GM23338 (cell line): ENCODE measurements around the gene ITPRIPL2. TPM values are rescaled to one million over a fixed set of nuclear protein-coding genes. Genes with fewer than 3 reads are reported as not detected.

Experiments used
- ATAC-seq: fragments of 200-7000 bp; cut with Tn5 transposase; 3 replicates; pipeline ENCODE4 v1.9.1; 2020
- DNase-seq: peaks from one replicate; pipeline ENCODE4 v3.0.0-alpha.2; 2015; ENCODE audit warnings: low spot score
- H2AFZ ChIP-seq: fragments of 200-600 bp; sonication (generic); 2 replicates; pipeline ENCODE4 v1.8.0; 2016; ENCODE audit warnings: antibody characterized with exemption, mild to moderate bottlenecking, moderate library complexity
- H3F3A ChIP-seq: fragments of 200-600 bp; sonication (generic); replicated peaks from 2 replicates; pipeline ENCODE4 v1.8.0; 2017; ENCODE audit warnings: antibody characterized with exemption, mixed run types, low read depth
- H3K27ac ChIP-seq: fragments of 200-600 bp; sonication (generic); 2 replicates; pipeline ENCODE4 v1.6.1; 2016; ENCODE audit warnings: low read depth
- H3K27me3 ChIP-seq: fragments of 200-600 bp; sonication (generic); 2 replicates; pipeline ENCODE4 v1.8.0; 2016; ENCODE audit warnings: mild to moderate bottlenecking, mixed run types, moderate library complexity; ENCODE audit not compliant: insufficient read depth
- H3K36me3 ChIP-seq: fragments of 200-600 bp; sonication (generic); 2 replicates; pipeline ENCODE4 v1.8.0; 2016; ENCODE audit warnings: mild to moderate bottlenecking; ENCODE audit not compliant: insufficient read depth
- H3K4me1 ChIP-seq: fragments of 200-600 bp; sonication (generic); 2 replicates; pipeline ENCODE4 v1.8.0; 2016; ENCODE audit warnings: mild to moderate bottlenecking, moderate library complexity; ENCODE audit not compliant: insufficient read depth
- H3K4me2 ChIP-seq: fragments of 200-600 bp; sonication (generic); 2 replicates; pipeline ENCODE4 v1.7.1; 2017; ENCODE audit warnings: mixed run types
- H3K4me3 ChIP-seq: fragments of 200-600 bp; sonication (generic); 2 replicates; pipeline ENCODE4 v1.6.1; 2016; ENCODE audit warnings: mixed run types
- H3K79me2 ChIP-seq: fragments of 200-600 bp; sonication (generic); replicated peaks from 2 replicates; pipeline ENCODE4 v1.8.0; 2017; ENCODE audit warnings: mild to moderate bottlenecking; ENCODE audit not compliant: insufficient read depth
- H3K9me2 ChIP-seq: fragments of 200-600 bp; sonication (generic); 2 replicates; pipeline ENCODE4 v1.8.0; 2017; ENCODE audit not compliant: insufficient read depth
- H4K20me1 ChIP-seq: fragments of 200-600 bp; sonication (generic); replicated peaks from 2 replicates; pipeline ENCODE4 v1.8.0; 2017; ENCODE audit warnings: mild to moderate bottlenecking; ENCODE audit not compliant: insufficient read depth
- H3K27ac Mint-ChIP-seq: 2 replicates; pipeline ENCODE4 v1.8.0; 2020; ENCODE audit warnings: inconsistent platforms, mild to moderate bottlenecking, moderate library complexity, mixed read lengths
- H3K27me3 Mint-ChIP-seq: 3 replicates; pipeline ENCODE4 v1.8.0; 2022; ENCODE audit warnings: low read depth, mild to moderate bottlenecking, moderate library complexity, mixed read lengths, inconsistent platforms; ENCODE audit not compliant: insufficient read depth, poor library complexity
- H3K36me3 Mint-ChIP-seq: 3 replicates; pipeline ENCODE4 v1.8.0; 2021; ENCODE audit warnings: low read depth, mild to moderate bottlenecking, inconsistent platforms, moderate library complexity, mixed read lengths
- H3K4me1 Mint-ChIP-seq: 3 replicates; pipeline ENCODE4 v1.8.0; 2020; ENCODE audit warnings: mild to moderate bottlenecking, inconsistent platforms, mixed read lengths
- H3K4me3 Mint-ChIP-seq: 3 replicates; pipeline ENCODE4 v1.8.0; 2021; ENCODE audit warnings: moderate library complexity, mild to moderate bottlenecking, inconsistent platforms, mixed read lengths
- H3K9me3 Mint-ChIP-seq: 3 replicates; pipeline ENCODE4 v1.8.0; 2020; ENCODE audit warnings: moderate library complexity, mild to moderate bottlenecking, inconsistent platforms, mixed read lengths
- EZH2 ChIP-seq: fragments of 200-600 bp; sonication (generic); IDR thresholded peaks from one replicate; pipeline ENCODE4 v1.8.0; 2017; ENCODE audit warnings: antibody characterized with exemption, mild to moderate bottlenecking, low read depth; ENCODE audit not compliant: unreplicated experiment
- EZH2phosphoT487 ChIP-seq: fragments of 200-600 bp; sonication (generic); IDR thresholded peaks from one replicate; pipeline ENCODE4 v1.8.1; 2018; ENCODE audit warnings: antibody characterized with exemption; ENCODE audit not compliant: unreplicated experiment
- JUNB ChIP-seq: IDR thresholded peaks from one replicate; pipeline ENCODE4 v1.6.1; 2016; ENCODE audit warnings: antibody characterized with exemption; ENCODE audit not compliant: unreplicated experiment
- NANOG ChIP-seq: IDR thresholded peaks from 2 replicates; pipeline ENCODE4 v1.6.1; 2016; ENCODE audit warnings: antibody characterized with exemption, borderline replicate concordance
- REST ChIP-seq: IDR thresholded peaks from one replicate; pipeline ENCODE4 v1.6.1; 2018; ENCODE audit warnings: antibody characterized with exemption; ENCODE audit not compliant: unreplicated experiment
- STAT1 ChIP-seq: IDR thresholded peaks from one replicate; pipeline ENCODE4 v1.6.1; 2016; ENCODE audit warnings: antibody characterized with exemption; ENCODE audit not compliant: unreplicated experiment
- ZNF331 ChIP-seq: fragments of 250-450 bp; sonication (Bioruptor Pico); IDR thresholded peaks from 2 replicates; pipeline ENCODE4 v1.5.0; 2020; ENCODE audit warnings: low read depth, mild to moderate bottlenecking, moderate library complexity
- polyA plus RNA-seq: library from polyadenylated mRNA; unstranded; fragments of >200 nt; fragmentation: Nextera tagmentation; extraction: Ambion mirVana; gene quantifications from 2 replicates; pipeline ENCODE4 v1.2.1, GENCODE V29; 2016
- total RNA-seq: library from RNA; depleted of rRNA; stranded (reverse); fragments of >200 nt; shearing (Covaris generic); gene quantifications from 2 replicates; pipeline ENCODE4 v1.2.3, GENCODE V29; 2014
- TF ChIP-seq, protein P1 (sequence below), 2 experiments: fragments of 200-600 bp in 1 of 2; sonication (generic) in 1 of 2; conservative IDR thresholded peaks; 2 replicates each; pipeline versions ENCODE4 v1.5.1 to v1.6.1; 2016 to 2017; ENCODE audit warnings: antibody characterized with exemption in 2 of 2, low read depth in 2 of 2, mild to moderate bottlenecking in 2 of 2, moderate library complexity in 1 of 2
- TF ChIP-seq, protein P2 (sequence below): fragments of 250-450 bp; sonication (Bioruptor Pico); IDR thresholded peaks from 2 replicates; pipeline ENCODE4 v1.5.0; 2020; ENCODE audit warnings: mild to moderate bottlenecking, moderate library complexity

Gene ITPRIPL2
- total and polyA plus RNA-seq, 2 experiments from 2014 or later = 0.94 to 8.3 TPM

- no peak for TF ChIP-seq REST
- TF ChIP-seq NANOG = no peak
- TF ChIP-seq ZNF331 (CRISPR knock-in tag) = no peak
These were observed 34.4 kb downstream of the ITPRIPL2 start (continued) for GRCh38 chr16:19148189-19148588.

DNA sequence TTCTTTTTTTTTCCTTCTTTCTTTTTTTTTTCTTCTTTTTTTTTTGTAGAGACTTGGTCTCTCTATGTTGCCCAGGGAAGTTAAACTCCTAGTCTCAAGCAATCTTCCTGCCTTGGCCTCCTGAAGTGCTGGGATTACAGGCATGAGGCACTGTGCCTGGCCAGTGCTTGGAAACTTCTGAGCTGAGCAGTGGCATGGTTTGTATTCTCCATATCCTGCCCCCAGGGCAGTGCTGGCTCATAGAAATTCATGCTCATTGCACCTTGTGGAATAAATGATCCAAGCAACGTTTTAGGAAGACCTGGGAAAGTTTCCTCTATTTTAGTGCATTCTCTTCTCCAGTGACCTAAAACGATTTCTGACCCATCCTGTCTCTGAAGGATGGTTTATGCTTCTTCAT, 37.5 kb downstream of the ITPRIPL2 start:
- DNase-seq = no peak
- Histone ChIP-seq H3K4me2 (no peak overlapping the region), H3K79me2 (no peaks in the 10 kb centered on the region), H3K36me3 (no peaks in the 10 kb centered on the region), H3K27ac (no peak overlapping the region), H4K20me1 (no peaks in the 10 kb centered on the region), H3K4me3 (no peak overlapping the region), H3K27me3 (no peaks in the 10 kb centered on the region), H2AFZ (0 out of 2 replicates have a peak overlapping the region, but pooled peaks have one; percentile 63), H3K4me1 (no peaks in the 10 kb centered on the region), H3K9me2 (peaks cover 13% of the 10 kb centered on the region), H3F3A (no peaks in the 10 kb centered on the region)
- TF ChIP-seq, protein P1, sequence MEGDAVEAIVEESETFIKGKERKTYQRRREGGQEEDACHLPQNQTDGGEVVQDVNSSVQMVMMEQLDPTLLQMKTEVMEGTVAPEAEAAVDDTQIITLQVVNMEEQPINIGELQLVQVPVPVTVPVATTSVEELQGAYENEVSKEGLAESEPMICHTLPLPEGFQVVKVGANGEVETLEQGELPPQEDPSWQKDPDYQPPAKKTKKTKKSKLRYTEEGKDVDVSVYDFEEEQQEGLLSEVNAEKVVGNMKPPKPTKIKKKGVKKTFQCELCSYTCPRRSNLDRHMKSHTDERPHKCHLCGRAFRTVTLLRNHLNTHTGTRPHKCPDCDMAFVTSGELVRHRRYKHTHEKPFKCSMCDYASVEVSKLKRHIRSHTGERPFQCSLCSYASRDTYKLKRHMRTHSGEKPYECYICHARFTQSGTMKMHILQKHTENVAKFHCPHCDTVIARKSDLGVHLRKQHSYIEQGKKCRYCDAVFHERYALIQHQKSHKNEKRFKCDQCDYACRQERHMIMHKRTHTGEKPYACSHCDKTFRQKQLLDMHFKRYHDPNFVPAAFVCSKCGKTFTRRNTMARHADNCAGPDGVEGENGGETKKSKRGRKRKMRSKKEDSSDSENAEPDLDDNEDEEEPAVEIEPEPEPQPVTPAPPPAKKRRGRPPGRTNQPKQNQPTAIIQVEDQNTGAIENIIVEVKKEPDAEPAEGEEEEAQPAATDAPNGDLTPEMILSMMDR (conservative IDR thresholded peaks at IDR 0.05; ENCODE audit: low read depth in 2 of 2) = no peak
- TF ChIP-seq STAT1 (no peak), EZH2phosphoT487 (no peak), EZH2 (no peak), NANOG (no peak), JUNB (no peak)
- TF ChIP-seq, protein P2, sequence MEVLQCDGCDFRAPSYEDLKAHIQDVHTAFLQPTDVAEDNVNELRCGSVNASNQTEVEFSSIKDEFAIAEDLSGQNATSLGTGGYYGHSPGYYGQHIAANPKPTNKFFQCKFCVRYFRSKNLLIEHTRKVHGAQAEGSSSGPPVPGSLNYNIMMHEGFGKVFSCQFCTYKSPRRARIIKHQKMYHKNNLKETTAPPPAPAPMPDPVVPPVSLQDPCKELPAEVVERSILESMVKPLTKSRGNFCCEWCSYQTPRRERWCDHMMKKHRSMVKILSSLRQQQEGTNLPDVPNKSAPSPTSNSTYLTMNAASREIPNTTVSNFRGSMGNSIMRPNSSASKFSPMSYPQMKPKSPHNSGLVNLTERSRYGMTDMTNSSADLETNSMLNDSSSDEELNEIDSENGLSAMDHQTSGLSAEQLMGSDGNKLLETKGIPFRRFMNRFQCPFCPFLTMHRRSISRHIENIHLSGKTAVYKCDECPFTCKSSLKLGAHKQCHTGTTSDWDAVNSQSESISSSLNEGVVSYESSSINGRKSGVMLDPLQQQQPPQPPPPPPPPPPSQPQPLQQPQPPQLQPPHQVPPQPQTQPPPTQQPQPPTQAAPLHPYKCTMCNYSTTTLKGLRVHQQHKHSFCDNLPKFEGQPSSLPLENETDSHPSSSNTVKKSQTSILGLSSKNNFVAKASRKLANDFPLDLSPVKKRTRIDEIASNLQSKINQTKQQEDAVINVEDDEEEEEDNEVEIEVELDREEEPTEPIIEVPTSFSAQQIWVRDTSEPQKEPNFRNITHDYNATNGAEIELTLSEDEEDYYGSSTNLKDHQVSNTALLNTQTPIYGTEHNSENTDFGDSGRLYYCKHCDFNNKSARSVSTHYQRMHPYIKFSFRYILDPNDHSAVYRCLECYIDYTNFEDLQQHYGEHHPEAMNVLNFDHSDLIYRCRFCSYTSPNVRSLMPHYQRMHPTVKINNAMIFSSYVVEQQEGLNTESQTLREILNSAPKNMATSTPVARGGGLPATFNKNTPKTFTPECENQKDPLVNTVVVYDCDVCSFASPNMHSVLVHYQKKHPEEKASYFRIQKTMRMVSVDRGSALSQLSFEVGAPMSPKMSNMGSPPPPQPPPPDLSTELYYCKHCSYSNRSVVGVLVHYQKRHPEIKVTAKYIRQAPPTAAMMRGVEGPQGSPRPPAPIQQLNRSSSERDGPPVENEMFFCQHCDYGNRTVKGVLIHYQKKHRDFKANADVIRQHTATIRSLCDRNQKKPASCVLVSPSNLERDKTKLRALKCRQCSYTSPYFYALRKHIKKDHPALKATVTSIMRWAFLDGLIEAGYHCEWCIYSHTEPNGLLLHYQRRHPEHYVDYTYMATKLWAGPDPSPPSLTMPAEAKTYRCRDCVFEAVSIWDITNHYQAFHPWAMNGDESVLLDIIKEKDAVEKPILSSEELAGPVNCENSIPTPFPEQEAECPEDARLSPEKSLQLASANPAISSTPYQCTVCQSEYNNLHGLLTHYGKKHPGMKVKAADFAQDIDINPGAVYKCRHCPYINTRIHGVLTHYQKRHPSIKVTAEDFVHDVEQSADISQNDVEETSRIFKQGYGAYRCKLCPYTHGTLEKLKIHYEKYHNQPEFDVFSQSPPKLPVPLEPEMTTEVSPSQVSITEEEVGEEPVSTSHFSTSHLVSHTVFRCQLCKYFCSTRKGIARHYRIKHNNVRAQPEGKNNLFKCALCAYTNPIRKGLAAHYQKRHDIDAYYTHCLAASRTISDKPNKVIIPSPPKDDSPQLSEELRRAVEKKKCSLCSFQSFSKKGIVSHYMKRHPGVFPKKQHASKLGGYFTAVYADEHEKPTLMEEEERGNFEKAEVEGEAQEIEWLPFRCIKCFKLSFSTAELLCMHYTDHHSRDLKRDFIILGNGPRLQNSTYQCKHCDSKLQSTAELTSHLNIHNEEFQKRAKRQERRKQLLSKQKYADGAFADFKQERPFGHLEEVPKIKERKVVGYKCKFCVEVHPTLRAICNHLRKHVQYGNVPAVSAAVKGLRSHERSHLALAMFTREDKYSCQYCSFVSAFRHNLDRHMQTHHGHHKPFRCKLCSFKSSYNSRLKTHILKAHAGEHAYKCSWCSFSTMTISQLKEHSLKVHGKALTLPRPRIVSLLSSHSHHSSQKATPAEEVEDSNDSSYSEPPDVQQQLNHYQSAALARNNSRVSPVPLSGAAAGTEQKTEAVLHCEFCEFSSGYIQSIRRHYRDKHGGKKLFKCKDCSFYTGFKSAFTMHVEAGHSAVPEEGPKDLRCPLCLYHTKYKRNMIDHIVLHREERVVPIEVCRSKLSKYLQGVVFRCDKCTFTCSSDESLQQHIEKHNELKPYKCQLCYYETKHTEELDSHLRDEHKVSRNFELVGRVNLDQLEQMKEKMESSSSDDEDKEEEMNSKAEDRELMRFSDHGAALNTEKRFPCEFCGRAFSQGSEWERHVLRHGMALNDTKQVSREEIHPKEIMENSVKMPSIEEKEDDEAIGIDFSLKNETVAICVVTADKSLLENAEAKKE (CRISPR knock-in tag) = no peak
- Mint-ChIP-seq H3K36me3 (no peaks in the 10 kb centered on the region; the same call in 2 of the 3 replicates), H3K9me3 (peaks cover 10% of the 10 kb centered on the region; the same call in 2 of the 3 replicates), H3K4me1 (no peaks in the 10 kb centered on the region; the same call in 2 of the 3 replicates), H3K27me3 (peaks cover 5% of the 10 kb centered on the region), H3K4me3 (no peak overlapping the region), H3K27ac (no peak overlapping the region)
- ATAC-seq = no peak
